ENCODE measurements around the gene HOATZ.

GRCh38 chr11:111577821-111578220 is 63.2 kb downstream of the HOATZ start:
- no peak for TF ChIP-seq CTCF (IDR thresholded peaks at IDR 0.05; ENCODE audit: insufficient read depth, low read depth, low read length)
- no peak for TF ChIP-seq EZH2 (IDR thresholded peaks at IDR 0.05; ENCODE audit: insufficient read depth, low read length)

Measured in astrocyte (in vitro differentiated cells and primary cell).